NB4 (cell line): ENCODE results near the gene OXTR.

Experiments
- CTCF ChIP-seq: IDR thresholded peaks from one replicate; pipeline ENCODE4 v1.5.1; 2012; ENCODE audit warnings: low read depth, low read length
- MAX ChIP-seq: IDR thresholded peaks from 2 replicates; pipeline ENCODE4 v1.6.1; 2011; ENCODE audit warnings: low read depth, low read length
- MYC ChIP-seq: IDR thresholded peaks from 2 replicates; pipeline ENCODE4 v1.6.1; 2011; ENCODE audit warnings: low read depth, low read length
- POLR2A ChIP-seq: IDR thresholded peaks from 2 replicates; pipeline ENCODE4 v1.6.1; 2011; ENCODE audit warnings: mild to moderate bottlenecking; ENCODE audit not compliant: insufficient read length; ENCODE audit errors: extremely low read depth

GRCh38 chr3:8800016-8800415, 30.6 kb upstream of the OXTR start:
- TF ChIP-seq CTCF (no peak), POLR2A (no peak), MAX (no peak), MYC (no peak)
